MM.1S (cell line): ENCODE results near the gene GFOD1.
"Not testable (repeated sequence)": the region's sequence is repeated elsewhere in the genome, so short reads cannot be mapped to it uniquely, and the experiment has no call there.

Experiments
- DNase-seq: peaks from one replicate; pipeline ENCODE4 v3.0.0-alpha.2; 2015
- H2AFZ ChIP-seq: fragments of 300-600 bp; sonication (generic); 2 replicates; pipeline ENCODE4 v1.6.0; 2016; ENCODE audit warnings: antibody characterized with exemption, low read length
- H3F3A ChIP-seq: fragments of 300-600 bp; sonication (generic); 2 replicates; pipeline ENCODE4 v1.6.1; 2016; ENCODE audit warnings: mild to moderate bottlenecking, antibody characterized with exemption, low read length, moderate library complexity, mixed read lengths; ENCODE audit not compliant: insufficient read depth
- H3K27ac ChIP-seq: fragments of 300-600 bp; sonication (generic); 2 replicates; pipeline ENCODE4 v1.5.1; 2016; ENCODE audit warnings: mild to moderate bottlenecking, low read length
- H3K27me3 ChIP-seq: fragments of 300-600 bp; sonication (generic); replicated peaks from 2 replicates; pipeline ENCODE4 v1.6.0; 2016; ENCODE audit warnings: low read length; ENCODE audit not compliant: insufficient read depth
- H3K36me3 ChIP-seq: fragments of 300-600 bp; sonication (generic); replicated peaks from 2 replicates; pipeline ENCODE4 v1.6.1; 2016; ENCODE audit warnings: mild to moderate bottlenecking, low read length, mixed read lengths; ENCODE audit not compliant: insufficient read depth
- H3K4me1 ChIP-seq: fragments of 300-600 bp; sonication (generic); 2 replicates; pipeline ENCODE4 v1.6.1; 2016; ENCODE audit warnings: low read length, mixed read lengths
- H3K4me2 ChIP-seq: fragments of 300-600 bp; sonication (generic); 2 replicates; pipeline ENCODE4 v1.6.0; 2016; ENCODE audit warnings: low read depth, low read length
- H3K4me3 ChIP-seq: fragments of 300-600 bp; sonication (generic); 2 replicates; pipeline ENCODE4 v1.5.1; 2016; ENCODE audit warnings: low read length, mixed read lengths
- H3K79me2 ChIP-seq: fragments of 300-600 bp; sonication (generic); 2 replicates; pipeline ENCODE4 v1.6.1; 2016; ENCODE audit warnings: mixed run types, low read length, mixed read lengths
- H3K9ac ChIP-seq: fragments of 300-600 bp; sonication (generic); 2 replicates; pipeline ENCODE4 v1.6.1; 2016; ENCODE audit warnings: low read length, mixed read lengths
- H3K9me2 ChIP-seq: fragments of 300-600 bp; sonication (generic); replicated peaks from 2 replicates; pipeline ENCODE4 v1.6.1; 2016; ENCODE audit warnings: mild to moderate bottlenecking, low read length, mixed read lengths; ENCODE audit not compliant: insufficient read depth
- H3K9me3 ChIP-seq: fragments of 300-600 bp; sonication (generic); replicated peaks from 2 replicates; pipeline ENCODE4 v1.6.1; 2016; ENCODE audit warnings: mild to moderate bottlenecking, low read length, mixed read lengths; ENCODE audit not compliant: insufficient read depth
- H4K20me1 ChIP-seq: fragments of 300-600 bp; sonication (generic); 2 replicates; pipeline ENCODE4 v1.6.1; 2016; ENCODE audit warnings: mild to moderate bottlenecking, low read length, moderate library complexity, mixed read lengths; ENCODE audit not compliant: insufficient read depth
- EZH2 ChIP-seq: fragments of 300-600 bp; sonication (generic); optimal IDR thresholded peaks from 2 replicates; pipeline ENCODE3; 2017; ENCODE audit warnings: low read depth, mild to moderate bottlenecking, antibody characterized with exemption, low read length, mixed read lengths
- EZH2phosphoT487 ChIP-seq: fragments of 300-600 bp; sonication (generic); IDR thresholded peaks from 2 replicates; pipeline ENCODE4 v1.6.1; 2018; ENCODE audit warnings: antibody characterized with exemption, low read length
- TF ChIP-seq, protein P1 (sequence below): fragments of 300-600 bp; sonication (generic); IDR thresholded peaks from 2 replicates; pipeline ENCODE4 v1.5.1; 2016; ENCODE audit warnings: antibody characterized with exemption, low read length, mixed read lengths

GFOD1 gene

GRCh38 chr6:13391537-13391936, 95.9 kb downstream of the GFOD1 start:
- H3F3A ChIP-seq, result no peaks in the 10 kb centered on the region
- H3K9me2 ChIP-seq, result no peaks in the 10 kb centered on the region
- no peaks in the 10 kb centered on the region for H3K36me3 ChIP-seq
- no peak overlapping the region for H3K9ac ChIP-seq
- DNase-seq, result no peak
- no peaks in the 10 kb centered on the region for H3K9me3 ChIP-seq
- peaks cover 10% of the 10 kb centered on the region for H3K4me1 ChIP-seq
- TF ChIP-seq EZH2phosphoT487 (no peak), EZH2 (no peak)
- TF ChIP-seq, protein P1, sequence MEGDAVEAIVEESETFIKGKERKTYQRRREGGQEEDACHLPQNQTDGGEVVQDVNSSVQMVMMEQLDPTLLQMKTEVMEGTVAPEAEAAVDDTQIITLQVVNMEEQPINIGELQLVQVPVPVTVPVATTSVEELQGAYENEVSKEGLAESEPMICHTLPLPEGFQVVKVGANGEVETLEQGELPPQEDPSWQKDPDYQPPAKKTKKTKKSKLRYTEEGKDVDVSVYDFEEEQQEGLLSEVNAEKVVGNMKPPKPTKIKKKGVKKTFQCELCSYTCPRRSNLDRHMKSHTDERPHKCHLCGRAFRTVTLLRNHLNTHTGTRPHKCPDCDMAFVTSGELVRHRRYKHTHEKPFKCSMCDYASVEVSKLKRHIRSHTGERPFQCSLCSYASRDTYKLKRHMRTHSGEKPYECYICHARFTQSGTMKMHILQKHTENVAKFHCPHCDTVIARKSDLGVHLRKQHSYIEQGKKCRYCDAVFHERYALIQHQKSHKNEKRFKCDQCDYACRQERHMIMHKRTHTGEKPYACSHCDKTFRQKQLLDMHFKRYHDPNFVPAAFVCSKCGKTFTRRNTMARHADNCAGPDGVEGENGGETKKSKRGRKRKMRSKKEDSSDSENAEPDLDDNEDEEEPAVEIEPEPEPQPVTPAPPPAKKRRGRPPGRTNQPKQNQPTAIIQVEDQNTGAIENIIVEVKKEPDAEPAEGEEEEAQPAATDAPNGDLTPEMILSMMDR, result no peak
- no peaks in the 10 kb centered on the region for H4K20me1 ChIP-seq
- no peaks in the 10 kb centered on the region for H3K27me3 ChIP-seq
- no peak overlapping the region for H2AFZ ChIP-seq
- H3K79me2 ChIP-seq, result no peaks in the 10 kb centered on the region
- H3K4me2 ChIP-seq, result no peak overlapping the region
- H3K4me3 ChIP-seq, result no peak overlapping the region
- no peak overlapping the region for H3K27ac ChIP-seq

GRCh38 chr6:13390658-13391057, 96.7 kb downstream of the GFOD1 start:
- Histone ChIP-seq H3K9me3 (no peaks in the 10 kb centered on the region), H3K4me1 (peaks cover 9% of the 10 kb centered on the region), H3K27me3 (no peaks in the 10 kb centered on the region), H4K20me1 (no peaks in the 10 kb centered on the region), H2AFZ (no peak overlapping the region), H3K27ac (no peak overlapping the region), H3K79me2 (no peaks in the 10 kb centered on the region), H3K4me3 (no peak overlapping the region), H3K36me3 (no peaks in the 10 kb centered on the region), H3F3A (no peaks in the 10 kb centered on the region), H3K9ac (no peak overlapping the region), H3K4me2 (peak overlapping the region; percentile 8; the same call in 1 of the 2 replicates), H3K9me2 (no peaks in the 10 kb centered on the region)
- DNase-seq, result peak; percentile 73
- TF ChIP-seq, protein P1, result peak; percentile 12; the same call in 1 of the 2 replicates
- no peak for TF ChIP-seq EZH2

DNA sequence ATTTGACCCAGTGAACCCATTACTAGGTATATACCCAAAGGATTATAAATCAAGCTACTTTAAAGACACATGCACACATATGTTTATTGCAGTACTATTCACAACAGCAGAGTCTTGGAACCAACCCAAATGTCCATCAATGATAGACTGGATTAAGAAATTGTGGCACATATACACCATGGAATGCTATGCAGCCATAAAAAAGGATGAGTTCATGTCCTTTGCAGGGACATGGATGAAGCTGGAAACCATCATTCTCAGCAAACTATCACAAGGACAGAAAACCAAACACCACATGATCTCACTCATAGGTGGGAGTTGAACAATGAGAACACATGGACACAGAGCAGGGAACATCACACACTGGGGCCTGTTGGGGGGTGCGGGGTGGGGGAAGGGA, 98.2 kb downstream of the GFOD1 start:
- H3K9me2 ChIP-seq, DNase-seq, H3F3A ChIP-seq, H4K20me1 ChIP-seq, H3K79me2 ChIP-seq, H3K36me3 ChIP-seq, H3K4me3 ChIP-seq, H3K27me3 ChIP-seq, H3K9me3 ChIP-seq, H3K9ac ChIP-seq, H3K4me2 ChIP-seq, H2AFZ ChIP-seq, H3K27ac ChIP-seq: not testable (repeated sequence)
- H3K4me1 ChIP-seq, result peaks cover 11% of the 10 kb centered on the region

DNA sequence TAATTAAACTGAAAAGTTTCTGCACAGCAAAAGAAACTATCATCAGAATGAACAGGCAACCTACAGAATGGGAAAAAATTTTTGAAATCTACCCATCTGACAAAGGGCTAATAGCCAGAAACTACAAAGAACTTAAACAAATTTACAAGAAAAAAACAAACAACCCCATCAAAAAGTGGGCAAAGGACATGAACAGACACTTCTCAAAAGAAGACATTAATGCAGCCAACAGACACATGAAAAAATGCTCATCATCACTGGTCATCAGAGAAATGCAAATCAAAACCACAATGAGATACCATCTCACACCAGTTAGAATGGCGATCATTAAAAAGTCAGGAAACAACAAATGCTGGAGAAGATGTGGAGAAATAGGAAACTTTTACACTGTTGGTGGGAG, 98.6 kb downstream of the GFOD1 start:
- DNase-seq, H3K27me3 ChIP-seq, H3K4me2 ChIP-seq, H3K9ac ChIP-seq, H3K79me2 ChIP-seq, H4K20me1 ChIP-seq, H2AFZ ChIP-seq, H3K27ac ChIP-seq, H3F3A ChIP-seq, H3K36me3 ChIP-seq, H3K9me3 ChIP-seq, H3K9me2 ChIP-seq, H3K4me3 ChIP-seq: not testable (repeated sequence)
- peaks cover 15% of the 10 kb centered on the region for H3K4me1 ChIP-seq
